Smooth muscle cell (in vitro differentiated cells): ENCODE data around the gene ACOD1. TPM values are rescaled to one million over a fixed set of nuclear protein-coding genes. Genes with fewer than 3 reads are reported as not detected.

Source experiments
- DNase-seq: peaks from one replicate; lab custom pipeline; 2025; ENCODE audit not compliant: unreplicated experiment; lab: John Stamatoyannopoulos, UW
- H2AFZ ChIP-seq: fragments of 200-600 bp; sonication (generic); 2 replicates; pipeline ENCODE4 v1.6.0; 2016; ENCODE audit warnings: antibody characterized with exemption, low read depth, mild to moderate bottlenecking
- H3F3A ChIP-seq: fragments of 200-600 bp; sonication (generic); 2 replicates; pipeline ENCODE4 v1.6.0; 2017; ENCODE audit warnings: antibody characterized with exemption, low read depth
- H3K27ac ChIP-seq: fragments of 200-600 bp; sonication (generic); 2 replicates; pipeline ENCODE4 v1.5.1; 2016; ENCODE audit warnings: low read depth, mild to moderate bottlenecking
- H3K27me3 ChIP-seq: fragments of 200-600 bp; sonication (generic); 2 replicates; pipeline ENCODE4 v1.6.1; 2016; ENCODE audit warnings: low read depth, mild to moderate bottlenecking
- H3K36me3 ChIP-seq: fragments of 200-600 bp; sonication (generic); 2 replicates; pipeline ENCODE4 v1.5.1; 2016; ENCODE audit warnings: low read depth
- H3K4me1 ChIP-seq: fragments of 200-600 bp; sonication (generic); 2 replicates; pipeline ENCODE4 v1.5.1; 2016; ENCODE audit warnings: low read depth
- H3K4me2 ChIP-seq: fragments of 200-600 bp; sonication (generic); 2 replicates; pipeline ENCODE4 v1.6.0; 2016; ENCODE audit warnings: mild to moderate bottlenecking
- H3K4me3 ChIP-seq: fragments of 200-600 bp; sonication (generic); 2 replicates; pipeline ENCODE4 v1.5.1; 2016; ENCODE audit warnings: mild to moderate bottlenecking
- H3K79me2 ChIP-seq: fragments of 200-600 bp; sonication (generic); 2 replicates; pipeline ENCODE4 v1.6.0; 2016; ENCODE audit warnings: low read depth, mild to moderate bottlenecking
- H3K9ac ChIP-seq: fragments of 200-600 bp; sonication (generic); 2 replicates; pipeline ENCODE4 v1.6.0; 2016; ENCODE audit warnings: low read depth
- H3K9me3 ChIP-seq: fragments of 200-600 bp; sonication (generic); replicated peaks from 2 replicates; pipeline ENCODE4 v1.5.1; 2016; ENCODE audit warnings: low read depth
- H4K20me1 ChIP-seq: fragments of 200-600 bp; sonication (generic); 2 replicates; pipeline ENCODE4 v1.6.0; 2016; ENCODE audit warnings: low read depth
- WGBS: methylation state at CpG from one replicate; pipeline ENCODE4 v1.1.7; 2016; ENCODE audit warnings: low lambda C conversion rate; 5-methylcytosine and 5-hydroxymethylcytosine counted together
- polyA plus RNA-seq: library from polyadenylated mRNA; unstranded; fragments of >200 nt; fragmentation: Nextera tagmentation; extraction: Ambion mirVana; gene quantifications from 2 replicates; pipeline ENCODE4 v1.2.1, GENCODE V29; 2016
- total RNA-seq: library from RNA; depleted of rRNA; stranded (reverse); fragments of >200 nt; gene quantifications from 2 replicates; pipeline ENCODE4 v1.2.3, GENCODE V29; 2014
- TF ChIP-seq, protein P1 (sequence below): fragments of 200-600 bp; sonication (generic); IDR thresholded peaks from 2 replicates; pipeline ENCODE4 v1.5.1; 2017; ENCODE audit warnings: borderline replicate concordance, mild to moderate bottlenecking, antibody characterized with exemption; ENCODE audit not compliant: insufficient read depth, poor library complexity, severe bottlenecking

ACOD1 gene
- total and polyA plus RNA-seq, 2 experiments from 2014 or later: not detected

DNA sequence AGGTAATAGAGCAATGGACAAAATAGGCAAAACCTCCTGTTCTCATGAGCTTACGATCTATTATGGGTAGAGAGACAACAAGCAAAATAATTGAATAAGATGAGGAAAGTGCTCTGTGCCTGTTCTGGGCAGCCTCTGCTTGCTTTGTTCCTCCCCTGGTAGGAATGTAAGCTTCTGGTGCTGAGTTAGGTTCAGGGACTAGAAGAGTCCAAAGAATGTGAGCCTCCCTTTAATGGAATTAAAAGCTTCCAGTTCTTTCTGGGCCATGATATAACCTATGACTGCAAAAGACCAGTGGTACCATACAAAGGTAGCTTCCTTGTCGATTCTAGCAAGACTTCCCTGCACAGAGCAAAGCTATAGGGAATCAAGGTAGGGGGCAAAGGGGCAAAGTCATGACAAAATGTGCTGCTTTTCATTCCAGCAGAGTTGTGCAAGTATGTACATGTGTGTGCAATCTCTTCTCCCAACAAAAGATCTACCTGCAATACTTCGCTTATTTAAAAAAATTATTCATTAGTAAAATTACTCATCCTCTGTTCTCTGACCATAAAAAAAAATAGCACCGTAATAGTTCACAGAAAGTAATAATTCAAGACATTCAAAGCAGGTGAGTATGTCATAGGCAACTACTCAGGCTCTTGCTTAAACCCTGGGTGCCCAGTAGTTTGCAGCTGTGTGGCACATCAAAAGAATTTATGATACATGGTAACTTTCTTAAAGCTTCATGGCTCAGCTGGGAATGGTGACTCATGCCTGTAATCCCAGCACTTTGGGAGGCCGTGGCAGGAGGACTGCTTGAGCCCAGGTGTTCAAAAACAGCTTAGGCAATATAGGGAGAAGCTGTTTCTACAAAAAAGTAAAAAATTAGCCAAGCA lies 21.4 kb downstream of the ACOD1 start:
- TF ChIP-seq, protein P1, sequence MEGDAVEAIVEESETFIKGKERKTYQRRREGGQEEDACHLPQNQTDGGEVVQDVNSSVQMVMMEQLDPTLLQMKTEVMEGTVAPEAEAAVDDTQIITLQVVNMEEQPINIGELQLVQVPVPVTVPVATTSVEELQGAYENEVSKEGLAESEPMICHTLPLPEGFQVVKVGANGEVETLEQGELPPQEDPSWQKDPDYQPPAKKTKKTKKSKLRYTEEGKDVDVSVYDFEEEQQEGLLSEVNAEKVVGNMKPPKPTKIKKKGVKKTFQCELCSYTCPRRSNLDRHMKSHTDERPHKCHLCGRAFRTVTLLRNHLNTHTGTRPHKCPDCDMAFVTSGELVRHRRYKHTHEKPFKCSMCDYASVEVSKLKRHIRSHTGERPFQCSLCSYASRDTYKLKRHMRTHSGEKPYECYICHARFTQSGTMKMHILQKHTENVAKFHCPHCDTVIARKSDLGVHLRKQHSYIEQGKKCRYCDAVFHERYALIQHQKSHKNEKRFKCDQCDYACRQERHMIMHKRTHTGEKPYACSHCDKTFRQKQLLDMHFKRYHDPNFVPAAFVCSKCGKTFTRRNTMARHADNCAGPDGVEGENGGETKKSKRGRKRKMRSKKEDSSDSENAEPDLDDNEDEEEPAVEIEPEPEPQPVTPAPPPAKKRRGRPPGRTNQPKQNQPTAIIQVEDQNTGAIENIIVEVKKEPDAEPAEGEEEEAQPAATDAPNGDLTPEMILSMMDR: no peak
- H3K36me3 ChIP-seq: no peaks in the 10 kb centered on the region
- DNase-seq: no peak
- no peaks in the 10 kb centered on the region for H4K20me1 ChIP-seq
- H2AFZ ChIP-seq: no peak overlapping the region
- peaks cover 13% of the 10 kb centered on the region for H3F3A ChIP-seq
- H3K4me3 ChIP-seq: no peak overlapping the region
- no peaks in the 10 kb centered on the region for H3K9me3 ChIP-seq
- H3K79me2 ChIP-seq: no peaks in the 10 kb centered on the region
- no peak overlapping the region for H3K4me2 ChIP-seq
- H3K27ac ChIP-seq: no peak overlapping the region
- H3K9ac ChIP-seq: no peak overlapping the region
- H3K27me3 ChIP-seq: no peaks in the 10 kb centered on the region
- H3K4me1 ChIP-seq: no peaks in the 10 kb centered on the region
- WGBS: 73% methylated on average over 5 of the region's 5 CpGs

DNA sequence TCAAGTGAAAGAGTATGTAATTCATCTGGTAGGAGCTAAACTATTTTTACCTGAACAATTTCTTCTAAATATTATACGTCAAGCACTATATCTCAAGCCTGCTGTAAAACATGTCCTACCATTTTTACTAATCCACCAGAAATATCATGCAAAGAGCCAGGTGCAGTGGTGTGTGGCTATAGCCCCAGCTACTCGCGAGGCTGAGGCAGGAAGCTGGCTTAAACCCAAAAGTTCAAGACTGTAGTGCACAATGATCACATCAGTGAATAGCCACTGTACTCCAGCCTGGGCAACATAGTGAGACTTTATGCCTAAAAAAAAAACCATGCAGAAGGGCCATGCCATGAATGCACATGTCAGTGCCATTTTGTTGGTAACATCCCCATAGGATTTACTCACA lies 22.9 kb downstream of the ACOD1 start:
- no peaks in the 10 kb centered on the region for H4K20me1 ChIP-seq
- H3K4me1 ChIP-seq: no peaks in the 10 kb centered on the region
- DNase-seq: no peak
- WGBS: 92% methylated on average over 3 of the region's 3 CpGs
- no peak overlapping the region for H3K4me2 ChIP-seq
- no peaks in the 10 kb centered on the region for H3K9me3 ChIP-seq
- H3K36me3 ChIP-seq: no peaks in the 10 kb centered on the region
- H2AFZ ChIP-seq: no peak overlapping the region
- H3K9ac ChIP-seq: no peak overlapping the region
- no peak overlapping the region for H3K4me3 ChIP-seq
- H3K27me3 ChIP-seq: no peaks in the 10 kb centered on the region
- peaks cover 1% of the 10 kb centered on the region for H3F3A ChIP-seq
- H3K27ac ChIP-seq: no peak overlapping the region
- H3K79me2 ChIP-seq: no peaks in the 10 kb centered on the region
- TF ChIP-seq, protein P1: no peak

DNA sequence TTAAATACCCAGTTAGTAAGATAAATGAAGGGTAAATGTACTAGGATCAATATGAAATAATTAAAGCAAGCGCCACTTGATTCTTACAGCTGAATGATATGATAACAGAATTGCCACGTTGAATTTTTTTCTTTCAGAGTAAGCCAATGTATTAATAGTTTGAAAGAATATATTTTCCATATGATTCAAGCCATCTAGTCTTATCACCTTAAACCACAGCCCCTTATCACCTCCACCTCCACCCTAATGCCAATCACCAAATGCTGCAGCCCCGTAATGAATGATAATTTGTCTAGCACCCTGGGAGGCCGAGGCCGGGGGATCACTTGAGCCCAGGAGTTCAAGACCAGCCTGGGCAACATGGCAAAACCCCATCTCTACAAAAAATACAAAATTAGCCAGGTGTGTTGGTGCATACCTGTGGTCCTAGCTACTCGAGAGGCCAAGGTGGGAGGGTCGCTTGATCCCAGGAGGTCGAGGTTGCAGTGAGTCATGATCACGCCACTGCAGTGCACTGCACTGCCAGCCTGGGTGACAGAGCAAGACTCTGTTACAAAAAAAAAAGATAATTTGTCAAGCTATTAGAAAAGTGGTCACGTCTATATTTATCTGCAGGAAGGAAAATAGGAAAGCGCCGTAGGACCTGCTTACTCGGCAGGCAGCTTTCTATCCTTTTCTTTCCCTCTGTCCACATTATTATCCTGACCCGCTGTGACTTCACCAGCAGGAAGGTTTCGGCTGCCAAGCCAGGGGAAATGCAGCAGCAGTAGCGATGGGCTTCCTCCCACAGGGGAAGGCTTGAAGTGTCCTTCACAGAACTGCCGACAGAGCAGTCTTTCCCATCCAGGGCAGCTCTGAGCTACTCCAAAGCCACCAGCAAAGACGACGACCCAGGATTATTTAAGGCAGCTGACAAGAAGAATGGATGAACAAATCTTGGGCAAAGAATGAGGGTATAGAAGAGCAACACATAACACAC lies 23.8 kb downstream of the ACOD1 start:
- no peak for DNase-seq
- H4K20me1 ChIP-seq: no peaks in the 10 kb centered on the region
- no peak overlapping the region for H3K27ac ChIP-seq
- no peaks in the 10 kb centered on the region for H3F3A ChIP-seq
- no peaks in the 10 kb centered on the region for H3K36me3 ChIP-seq
- no peaks in the 10 kb centered on the region for H3K9me3 ChIP-seq
- WGBS: 75% methylated on average over 19 of the region's 19 CpGs
- H2AFZ ChIP-seq: no peak overlapping the region
- H3K4me2 ChIP-seq: no peak overlapping the region
- no peaks in the 10 kb centered on the region for H3K27me3 ChIP-seq
- TF ChIP-seq, protein P1: no peak
- no peaks in the 10 kb centered on the region for H3K4me1 ChIP-seq
- no peak overlapping the region for H3K4me3 ChIP-seq
- no peaks in the 10 kb centered on the region for H3K79me2 ChIP-seq
- no peak overlapping the region for H3K9ac ChIP-seq
